HEK293 (cell line): Measurements from ENCODE around the gene CEMP1.

Experiments
- CTCF ChIA-PET: fragments of 350-600 bp; formaldehyde crosslinking; extraction: SDS; loops from one replicate; lab custom pipeline; 2021; ENCODE audit warnings: antibody characterized with exemption; lab: Yijun Ruan, JAX
- POLR2A ChIA-PET: fragments of 300-600 bp; formaldehyde crosslinking; extraction: SDS; loops from one replicate; lab custom pipeline; 2020; ENCODE audit warnings: antibody characterized with exemption, inconsistent platforms; lab: Yijun Ruan, JAX
- H3K27ac ChIP-seq: fragments of 200-500 bp; sonication (Bioruptor generic); 2 replicates; pipeline ENCODE4 v1.5.1; 2014; ENCODE audit warnings: low read depth, low read length, control low read depth, inconsistent platforms; ENCODE audit errors: extremely low read depth
- H3K36me3 ChIP-seq, 2 experiments: fragments of 200-500 bp in 1 of 2; sonication (Bioruptor generic) in 1 of 2; 1 replicate in 1 of 2; 2 replicates in 1 of 2; pipeline ENCODE4 v1.5.1; 2014 to 2017; ENCODE audit warnings: inconsistent platforms in 2 of 2, low read length in 2 of 2; ENCODE audit not compliant: control insufficient read depth in 2 of 2, insufficient read depth in 1 of 2
- H3K4me1 ChIP-seq: fragments of 200-500 bp; sonication (Bioruptor generic); 2 replicates; pipeline ENCODE4 v1.5.1; 2014; ENCODE audit warnings: mild to moderate bottlenecking, low read length, inconsistent platforms; ENCODE audit not compliant: control insufficient read depth, insufficient read depth
- H3K4me3 ChIP-seq: 2 replicates; pipeline ENCODE4 v1.5.1; 2011; ENCODE audit warnings: low read depth, mild to moderate bottlenecking, control low read depth, low read length, moderate library complexity
- H3K9me3 ChIP-seq: fragments of 200-500 bp; sonication (Bioruptor generic); 2 replicates; pipeline ENCODE4 v1.5.1; 2014; ENCODE audit warnings: low read depth, low read length, inconsistent platforms; ENCODE audit not compliant: control insufficient read depth, insufficient read depth
- EGR2 ChIP-seq: fragments of 450-650 bp; formaldehyde crosslinking; IDR thresholded peaks from 2 replicates; pipeline ENCODE4 v1.5.1; 2016; ENCODE audit warnings: low read depth, missing biosample characterization, missing genetic modification characterization
- GLIS1 ChIP-seq: fragments of 450-650 bp; formaldehyde crosslinking; IDR thresholded peaks from 2 replicates; pipeline ENCODE4 v1.5.1; 2016; ENCODE audit warnings: missing biosample characterization, missing genetic modification characterization
- KLF1 ChIP-seq: fragments of 450-650 bp; formaldehyde crosslinking; IDR thresholded peaks from 2 replicates; pipeline ENCODE4 v1.5.1; 2016; ENCODE audit warnings: missing biosample characterization, missing genetic modification characterization
- SP7 ChIP-seq: fragments of 450-650 bp; formaldehyde crosslinking; IDR thresholded peaks from 2 replicates; pipeline ENCODE4 v1.5.1; 2016; ENCODE audit warnings: missing biosample characterization, missing genetic modification characterization
- ZFHX2 ChIP-seq: fragments of 450-650 bp; formaldehyde crosslinking; conservative IDR thresholded peaks from 2 replicates; pipeline ENCODE4 v1.5.1; 2016; ENCODE audit warnings: missing biosample characterization, missing genetic modification characterization
- ZIC2 ChIP-seq: fragments of 450-650 bp; formaldehyde crosslinking; IDR thresholded peaks from 2 replicates; pipeline ENCODE4 v1.5.1; 2016; ENCODE audit warnings: missing biosample characterization, missing genetic modification characterization
- ZNF140 ChIP-seq: fragments of 450-650 bp; formaldehyde crosslinking; IDR thresholded peaks from 2 replicates; pipeline ENCODE4 v1.5.1; 2016; ENCODE audit warnings: missing biosample characterization, missing genetic modification characterization
- ZNF155 ChIP-seq: fragments of 450-650 bp; formaldehyde crosslinking; IDR thresholded peaks from 2 replicates; pipeline ENCODE4 v1.5.1; 2016; ENCODE audit warnings: missing biosample characterization, missing genetic modification characterization
- ZNF184 ChIP-seq: fragments of 450-650 bp; IDR thresholded peaks from 2 replicates; pipeline ENCODE4 v1.5.1; 2018; ENCODE audit warnings: missing biosample characterization, mild to moderate bottlenecking, missing genetic modification characterization
- ZNF2 ChIP-seq: fragments of 450-650 bp; formaldehyde crosslinking; IDR thresholded peaks from 2 replicates; pipeline ENCODE4 v1.5.1; 2016; ENCODE audit warnings: missing biosample characterization, missing genetic modification characterization
- TF ChIP-seq, protein P1 (sequence below): fragments of 450-650 bp; formaldehyde crosslinking; IDR thresholded peaks from 2 replicates; pipeline ENCODE4 v1.5.1; 2016; ENCODE audit warnings: missing biosample characterization, missing genetic modification characterization
- TF ChIP-seq, protein P2 (sequence below): fragments of 450-650 bp; formaldehyde crosslinking; IDR thresholded peaks from 2 replicates; pipeline ENCODE4 v1.5.1; 2016; ENCODE audit warnings: missing biosample characterization, missing genetic modification characterization
- TF ChIP-seq, protein P3 (sequence below): IDR thresholded peaks from 2 replicates; pipeline ENCODE4 v1.6.1; 2011; ENCODE audit warnings: mild to moderate bottlenecking, low read depth, low read length, borderline replicate concordance

Gene CEMP1

DNA sequence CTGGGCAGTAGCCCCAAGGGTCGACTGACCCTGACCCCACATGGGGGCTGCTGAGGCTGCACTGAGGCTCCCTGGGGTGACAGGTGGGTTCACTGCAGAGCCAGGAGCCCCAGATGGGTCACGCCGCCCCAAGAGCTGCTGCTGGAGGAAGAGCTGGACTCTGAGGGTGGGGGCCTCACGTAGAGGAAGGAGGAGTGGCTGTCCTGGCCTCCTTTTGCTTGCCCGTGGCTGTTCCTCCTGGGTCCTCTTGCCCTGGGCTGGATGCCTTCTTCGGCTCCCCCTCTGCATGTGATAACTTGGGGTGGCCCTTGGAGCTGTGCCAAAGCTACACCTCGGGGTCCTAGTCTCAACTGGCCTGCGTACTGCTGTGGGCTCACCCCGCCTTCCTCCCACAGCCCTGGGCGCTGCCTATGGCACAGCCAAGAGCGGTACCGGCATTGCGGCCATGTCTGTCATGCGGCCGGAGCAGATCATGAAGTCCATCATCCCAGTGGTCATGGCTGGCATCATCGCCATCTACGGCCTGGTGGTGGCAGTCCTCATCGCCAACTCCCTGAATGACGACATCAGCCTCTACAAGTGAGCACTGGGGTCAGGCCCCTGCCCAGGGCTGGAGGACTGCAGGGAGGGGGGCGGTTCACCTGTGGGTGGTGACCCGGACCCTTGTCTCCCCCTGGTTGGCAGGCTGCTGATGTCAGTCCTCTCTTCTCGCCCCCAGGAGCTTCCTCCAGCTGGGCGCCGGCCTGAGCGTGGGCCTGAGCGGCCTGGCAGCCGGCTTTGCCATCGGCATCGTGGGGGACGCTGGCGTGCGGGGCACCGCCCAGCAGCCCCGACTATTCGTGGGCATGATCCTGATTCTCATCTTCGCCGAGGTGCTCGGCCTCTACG is 12.1 kb downstream of the CEMP1 start (continued):
- TF ChIP-seq, protein P1, sequence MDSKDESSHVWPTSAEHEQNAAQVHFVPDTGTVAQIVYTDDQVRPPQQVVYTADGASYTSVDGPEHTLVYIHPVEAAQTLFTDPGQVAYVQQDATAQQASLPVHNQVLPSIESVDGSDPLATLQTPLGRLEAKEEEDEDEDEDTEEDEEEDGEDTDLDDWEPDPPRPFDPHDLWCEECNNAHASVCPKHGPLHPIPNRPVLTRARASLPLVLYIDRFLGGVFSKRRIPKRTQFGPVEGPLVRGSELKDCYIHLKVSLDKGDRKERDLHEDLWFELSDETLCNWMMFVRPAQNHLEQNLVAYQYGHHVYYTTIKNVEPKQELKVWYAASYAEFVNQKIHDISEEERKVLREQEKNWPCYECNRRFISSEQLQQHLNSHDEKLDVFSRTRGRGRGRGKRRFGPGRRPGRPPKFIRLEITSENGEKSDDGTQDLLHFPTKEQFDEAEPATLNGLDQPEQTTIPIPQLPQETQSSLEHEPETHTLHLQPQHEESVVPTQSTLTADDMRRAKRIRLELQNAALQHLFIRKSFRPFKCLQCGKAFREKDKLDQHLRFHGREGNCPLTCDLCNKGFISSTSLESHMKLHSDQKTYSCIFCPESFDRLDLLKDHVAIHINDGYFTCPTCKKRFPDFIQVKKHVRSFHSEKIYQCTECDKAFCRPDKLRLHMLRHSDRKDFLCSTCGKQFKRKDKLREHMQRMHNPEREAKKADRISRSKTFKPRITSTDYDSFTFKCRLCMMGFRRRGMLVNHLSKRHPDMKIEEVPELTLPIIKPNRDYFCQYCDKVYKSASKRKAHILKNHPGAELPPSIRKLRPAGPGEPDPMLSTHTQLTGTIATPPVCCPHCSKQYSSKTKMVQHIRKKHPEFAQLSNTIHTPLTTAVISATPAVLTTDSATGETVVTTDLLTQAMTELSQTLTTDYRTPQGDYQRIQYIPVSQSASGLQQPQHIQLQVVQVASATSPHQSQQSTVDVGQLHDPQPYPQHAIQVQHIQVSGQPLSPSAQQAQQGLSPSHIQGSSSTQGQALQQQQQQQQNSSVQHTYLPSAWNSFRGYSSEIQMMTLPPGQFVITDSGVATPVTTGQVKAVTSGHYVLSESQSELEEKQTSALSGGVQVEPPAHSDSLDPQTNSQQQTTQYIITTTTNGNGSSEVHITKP (tag by site-specific recombination) = peak; percentile 76
- TF ChIP-seq ZFHX2 (tag by site-specific recombination) (peak; percentile 56), ZNF155 (tag by site-specific recombination) (no peak), KLF1 (tag by site-specific recombination) (no peak), EGR2 (tag by site-specific recombination) (peak; percentile 35; the same call in 1 of the 2 replicates)
- TF ChIP-seq, protein P2, sequence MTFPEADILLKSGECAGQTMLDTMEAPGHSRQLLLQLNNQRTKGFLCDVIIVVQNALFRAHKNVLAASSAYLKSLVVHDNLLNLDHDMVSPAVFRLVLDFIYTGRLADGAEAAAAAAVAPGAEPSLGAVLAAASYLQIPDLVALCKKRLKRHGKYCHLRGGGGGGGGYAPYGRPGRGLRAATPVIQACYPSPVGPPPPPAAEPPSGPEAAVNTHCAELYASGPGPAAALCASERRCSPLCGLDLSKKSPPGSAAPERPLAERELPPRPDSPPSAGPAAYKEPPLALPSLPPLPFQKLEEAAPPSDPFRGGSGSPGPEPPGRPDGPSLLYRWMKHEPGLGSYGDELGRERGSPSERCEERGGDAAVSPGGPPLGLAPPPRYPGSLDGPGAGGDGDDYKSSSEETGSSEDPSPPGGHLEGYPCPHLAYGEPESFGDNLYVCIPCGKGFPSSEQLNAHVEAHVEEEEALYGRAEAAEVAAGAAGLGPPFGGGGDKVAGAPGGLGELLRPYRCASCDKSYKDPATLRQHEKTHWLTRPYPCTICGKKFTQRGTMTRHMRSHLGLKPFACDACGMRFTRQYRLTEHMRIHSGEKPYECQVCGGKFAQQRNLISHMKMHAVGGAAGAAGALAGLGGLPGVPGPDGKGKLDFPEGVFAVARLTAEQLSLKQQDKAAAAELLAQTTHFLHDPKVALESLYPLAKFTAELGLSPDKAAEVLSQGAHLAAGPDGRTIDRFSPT (tag by site-specific recombination) = peak; percentile 59
- TF ChIP-seq, all 188 proteins: peak for 7

DNA sequence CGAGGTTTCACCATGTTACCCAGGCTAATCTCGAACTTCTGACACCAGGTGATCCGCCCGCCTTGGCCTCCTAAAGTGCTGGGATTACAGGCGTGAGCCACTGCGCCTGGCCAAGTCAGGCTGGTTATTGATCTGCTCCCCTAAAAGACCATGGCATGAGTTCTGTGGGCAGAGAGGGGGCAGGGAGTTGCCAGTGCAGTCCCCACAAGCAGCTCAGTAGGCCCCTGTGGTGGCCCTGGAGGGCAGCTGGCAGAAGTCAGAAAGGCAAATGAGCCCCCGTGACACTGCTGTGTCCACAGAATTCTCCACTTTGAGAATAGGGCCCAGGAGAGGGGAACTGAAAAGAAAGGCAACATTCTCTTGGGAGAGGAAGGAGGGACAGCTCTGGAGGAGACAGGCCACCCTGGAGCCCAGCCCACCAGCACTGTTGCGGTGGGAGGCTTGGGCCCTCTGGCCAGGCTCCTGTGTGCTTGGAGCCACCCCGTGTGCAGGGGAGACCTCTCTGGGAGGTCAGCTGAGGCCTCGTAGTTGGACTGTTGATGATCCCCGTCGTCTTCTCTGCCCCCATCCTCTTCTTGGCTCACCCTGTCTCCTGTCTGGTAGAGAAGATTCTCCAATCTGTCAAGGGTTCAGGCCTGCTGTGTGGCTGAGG is 13.1 kb downstream of the CEMP1 start:
- TF ChIP-seq, protein P3, sequence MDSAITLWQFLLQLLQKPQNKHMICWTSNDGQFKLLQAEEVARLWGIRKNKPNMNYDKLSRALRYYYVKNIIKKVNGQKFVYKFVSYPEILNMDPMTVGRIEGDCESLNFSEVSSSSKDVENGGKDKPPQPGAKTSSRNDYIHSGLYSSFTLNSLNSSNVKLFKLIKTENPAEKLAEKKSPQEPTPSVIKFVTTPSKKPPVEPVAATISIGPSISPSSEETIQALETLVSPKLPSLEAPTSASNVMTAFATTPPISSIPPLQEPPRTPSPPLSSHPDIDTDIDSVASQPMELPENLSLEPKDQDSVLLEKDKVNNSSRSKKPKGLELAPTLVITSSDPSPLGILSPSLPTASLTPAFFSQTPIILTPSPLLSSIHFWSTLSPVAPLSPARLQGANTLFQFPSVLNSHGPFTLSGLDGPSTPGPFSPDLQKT = no peak
- TF ChIP-seq GLIS1 (tag by site-specific recombination) = peak; percentile 74
- Histone ChIP-seq H3K4me1 (peaks cover 3% of the 10 kb centered on the region), H3K9me3 (no peaks in the 10 kb centered on the region), H3K36me3 (peaks cover 0 to 46% of the 10 kb centered on the region in 2 experiments; a peak in 2 of 3 replicates), H3K27ac (0 out of 2 replicates have a peak overlapping the region, but pooled peaks have one; percentile 9), H3K4me3 (no peak overlapping the region)
- ChIA-PET POLR2A (interaction anchor here (0.8 to 2.1 kb wide), 2 partner anchors 20 to 21 kb away, joined by 3 to 8 read pairs; partner anchors contain the start of gene PDPK1), CTCF (interaction anchor here (1.0 kb wide), 1 partner anchor 17 kb away, joined by 3 read pairs; no protein-coding TSS in a partner anchor)

DNA sequence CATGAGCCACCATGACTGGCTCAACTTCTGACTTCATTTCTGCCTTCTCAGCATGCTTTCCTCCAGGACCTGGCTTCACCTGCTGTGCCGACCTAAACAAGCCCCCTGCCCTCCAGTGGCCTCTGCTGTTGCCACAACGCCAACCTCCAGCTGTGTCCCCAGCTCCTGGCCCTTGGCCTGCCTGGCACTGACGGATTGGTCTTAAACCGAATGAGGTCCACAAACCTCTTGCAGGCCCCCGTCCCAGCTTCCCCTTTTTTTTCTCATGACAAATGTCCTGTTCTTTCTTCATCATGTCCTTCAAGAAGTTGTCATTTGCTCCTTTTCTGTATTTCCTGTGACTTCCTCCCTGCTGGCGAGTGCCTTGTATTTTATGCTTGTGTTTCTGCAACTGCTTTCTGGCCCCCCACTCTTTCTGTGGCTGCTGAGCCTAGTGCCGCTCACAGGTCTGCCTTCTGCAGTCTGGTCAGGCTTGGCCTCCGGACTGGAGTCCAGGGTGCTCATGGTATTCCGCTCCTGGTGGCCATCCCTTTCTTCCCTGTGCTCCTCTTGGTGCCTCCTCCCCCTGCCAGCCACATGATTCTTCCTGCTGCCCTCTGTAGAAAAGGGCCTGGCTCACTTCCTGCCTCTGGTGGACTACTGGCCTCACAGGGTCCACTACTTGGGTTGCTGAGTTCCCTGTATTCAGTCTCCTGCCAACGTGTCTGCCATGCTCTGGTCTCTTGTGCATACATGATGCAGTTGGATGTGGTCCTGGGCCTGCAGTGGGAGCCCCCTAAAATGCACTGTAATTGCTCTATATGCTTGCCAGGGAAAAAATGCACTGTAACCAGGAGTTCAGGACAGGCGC is 14.6 kb downstream of the CEMP1 start:
- ChIA-PET CTCF (interaction anchor here (0.7 kb wide), 1 partner anchor 406 kb away, joined by 3 read pairs; no protein-coding TSS in a partner anchor), POLR2A (no interaction called here)
- no peak overlapping the region; the same call in 1 of the 2 replicates for H3K27ac ChIP-seq
- peaks cover 0 to 34% of the 10 kb centered on the region in 2 experiments; a peak in 2 of 3 replicates for H3K36me3 ChIP-seq
- TF ChIP-seq SP7 (no peak), ZNF184 (tag by site-specific recombination) (no peak), ZNF140 (tag by site-specific recombination) (0 out of 2 replicates have a peak, but pooled peaks have one; percentile 10), ZNF2 (tag by site-specific recombination) (no peak), ZIC2 (tag by site-specific recombination) (peak; percentile 98)
- peaks cover 3% of the 10 kb centered on the region for H3K4me1 ChIP-seq
- H3K4me3 ChIP-seq = no peak overlapping the region
- H3K9me3 ChIP-seq = no peaks in the 10 kb centered on the region
